CD14-positive monocyte (primary cell): ENCODE data around the gene SPTB. TPM values are rescaled to one million over a fixed set of nuclear protein-coding genes. Genes with fewer than 3 reads are reported as not detected.
A peak's percentile ranks its signal among the peaks of the same experiment; 100 is the strongest.

Experiments
- DNase-seq, 3 donors: peaks; one replicate each; pipeline ENCODE4 v3.0.0-alpha.2; 2011 to 2022
- H2AFZ ChIP-seq: 2 replicates; pipeline ENCODE4 v1.6.0; 2012; ENCODE audit warnings: mild to moderate bottlenecking, low read depth, low read length, inconsistent platforms; ENCODE audit not compliant: insufficient read depth, poor library complexity, severe bottlenecking
- H3K27ac ChIP-seq, 2 donors: 1 replicate in 1 of 2; 2 replicates in 1 of 2; pipeline ENCODE4 v1.5.1; 2012 to 2013; ENCODE audit warnings: low read length in 2 of 2, control low read depth in 1 of 2, inconsistent platforms in 1 of 2, low read depth in 1 of 2, mild to moderate bottlenecking in 1 of 2
- H3K27me3 ChIP-seq, 2 donors: one replicate each; pipeline versions ENCODE4 v1.6.0 to v1.6.1; 2011 to 2013; ENCODE audit warnings: low read length in 2 of 2; ENCODE audit not compliant: control insufficient read depth in 2 of 2, insufficient read depth in 2 of 2
- H3K36me3 ChIP-seq, 2 donors: replicated peaks in 1 of 2; 1 replicate in 1 of 2; 2 replicates in 1 of 2; pipeline versions ENCODE4 v1.5.1 to v1.6.1; 2012 to 2013; ENCODE audit warnings: low read length in 2 of 2, control low read depth in 1 of 2, inconsistent platforms in 1 of 2, mild to moderate bottlenecking in 1 of 2; ENCODE audit not compliant: insufficient read depth in 2 of 2, control insufficient read depth in 1 of 2
- H3K4me1 ChIP-seq, 2 donors: 1 replicate in 1 of 2; 2 replicates in 1 of 2; pipeline versions ENCODE4 v1.5.1 to v1.6.1; 2012 to 2013; ENCODE audit warnings: low read length in 2 of 2, control low read depth in 1 of 2, inconsistent platforms in 1 of 2, mild to moderate bottlenecking in 1 of 2, moderate library complexity in 1 of 2; ENCODE audit not compliant: insufficient read depth in 2 of 2, control insufficient read depth in 1 of 2
- H3K4me2 ChIP-seq: replicated peaks from 2 replicates; pipeline ENCODE3; 2012; ENCODE audit warnings: low read length, moderate library complexity, mild to moderate bottlenecking; ENCODE audit not compliant: poor library complexity, severe bottlenecking; ENCODE audit errors: extremely low read depth
- H3K4me3 ChIP-seq, 3 experiments: fragments of 200-600 bp in 1 of 3; sonication (generic) in 1 of 3; replicated peaks in 1 of 3; 1 replicate in 2 of 3; 2 replicates in 1 of 3; pipeline ENCODE4 v1.5.1; 2011 to 2013; ENCODE audit warnings: low read length in 3 of 3, mild to moderate bottlenecking in 3 of 3, control low read depth in 2 of 3, low read depth in 2 of 3, inconsistent platforms in 1 of 3, moderate library complexity in 1 of 3
- H3K79me2 ChIP-seq: 2 replicates; pipeline ENCODE4 v1.6.0; 2012; ENCODE audit warnings: mild to moderate bottlenecking, control low read depth, inconsistent platforms, low read length, moderate library complexity; ENCODE audit not compliant: insufficient read depth
- H3K9ac ChIP-seq: 2 replicates; pipeline ENCODE4 v1.6.0; 2017; ENCODE audit warnings: low read length, mild to moderate bottlenecking; ENCODE audit not compliant: insufficient read depth, poor library complexity, severe bottlenecking
- H3K9me3 ChIP-seq, 2 donors: replicated peaks in 1 of 2; 1 replicate in 1 of 2; 2 replicates in 1 of 2; pipeline versions ENCODE4 v1.5.1 to v1.6.1; 2012 to 2013; ENCODE audit warnings: low read length in 2 of 2, control low read depth in 1 of 2; ENCODE audit not compliant: control insufficient read depth in 1 of 2, insufficient read depth in 1 of 2
- H4K20me1 ChIP-seq: 2 replicates; pipeline ENCODE4 v1.6.0; 2012; ENCODE audit warnings: mild to moderate bottlenecking, low read length, control low read depth, moderate library complexity; ENCODE audit not compliant: insufficient read depth
- H3K27ac Mint-ChIP-seq, 7 donors: one replicate each; pipeline ENCODE4 v1.8.0; 2020; ENCODE audit warnings: mild to moderate bottlenecking in 7 of 7, mixed read lengths in 7 of 7, moderate library complexity in 6 of 7, inconsistent platforms in 2 of 7
- H3K27me3 Mint-ChIP-seq, 3 donors: one replicate each; pipeline ENCODE4 v1.8.0; 2021 to 2022; ENCODE audit warnings: low read depth in 3 of 3, mild to moderate bottlenecking in 3 of 3, mixed read lengths in 3 of 3, moderate library complexity in 3 of 3, inconsistent platforms in 1 of 3
- H3K36me3 Mint-ChIP-seq, 2 donors: one replicate each; pipeline ENCODE4 v1.8.0; 2020; ENCODE audit warnings: mixed read lengths in 2 of 2, inconsistent platforms in 1 of 2, mild to moderate bottlenecking in 1 of 2
- H3K4me1 Mint-ChIP-seq: one replicate; pipeline ENCODE4 v1.8.0; 2020; ENCODE audit warnings: mild to moderate bottlenecking, mixed read lengths
- H3K4me3 Mint-ChIP-seq, 2 donors: one replicate each; pipeline ENCODE4 v1.8.0; 2020; ENCODE audit warnings: mild to moderate bottlenecking in 2 of 2, mixed read lengths in 2 of 2, moderate library complexity in 1 of 2
- H3K9me3 Mint-ChIP-seq, 7 donors: one replicate each; pipeline ENCODE4 v1.8.0; 2020 to 2022; ENCODE audit warnings: mixed read lengths in 7 of 7, mild to moderate bottlenecking in 6 of 7, moderate library complexity in 6 of 7, inconsistent platforms in 2 of 7
- WGBS: methylation state at CpG from one replicate; pipeline ENCODE4 v1.1.5; 2013; ENCODE audit warnings: missing lambda C conversion rate; ENCODE audit not compliant: insufficient coverage; 5-methylcytosine and 5-hydroxymethylcytosine counted together
- intact Hi-C, 2 donors: fragments of 100-400 bp; cut with micrococcal nuclease; formaldehyde crosslinking; loops; one replicate each; pipeline versions ENCODE4 v1.15.0 to v1.15.1; 2023
- polyA plus RNA-seq, 3 donors: library from polyadenylated mRNA; depleted of rRNA in 1 of 3; unstranded in 2 of 3; stranded (reverse) in 1 of 3; fragments of 300-500 nt in 2 of 3; fragments of >200 nt in 1 of 3; fragmentation: Illumina TruSeq in 2 of 3; gene quantifications; 1 replicate in 2 of 3; 2 replicates in 1 of 3; pipeline ENCODE4 v1.2.3, GENCODE V29; 2012 to 2021
- TF ChIP-seq, protein P1 (sequence below): fragments of 200-600 bp; IDR thresholded peaks from one replicate; pipeline ENCODE4 v1.8.0; 2022; ENCODE audit warnings: antibody characterized with exemption, mild to moderate bottlenecking

Gene SPTB
- polyA plus RNA-seq, 3 donors: not detected

DNA sequence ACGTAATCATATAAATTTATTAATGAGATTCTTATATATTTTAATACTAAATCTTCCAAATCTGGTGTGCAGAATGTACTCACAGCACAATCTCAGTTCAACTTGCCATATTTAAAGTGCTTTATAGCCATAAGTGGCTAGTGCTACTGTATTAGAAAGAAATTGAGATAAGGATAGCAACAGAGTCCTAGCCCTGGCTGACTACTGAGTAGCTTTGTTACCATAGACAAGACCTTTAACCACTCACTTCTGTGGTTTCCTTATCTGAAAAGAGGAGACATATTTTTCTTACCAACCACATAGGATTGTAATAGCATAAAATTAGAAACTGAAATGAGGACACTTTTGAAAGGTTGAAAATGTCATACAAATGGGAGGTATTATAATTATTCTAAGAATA lies 32.6 kb upstream of the SPTB start:
- intact Hi-C loops: loop anchor here (10.0 kb wide), 3 partner anchors 73 to 257 kb away; partner anchors contain the start of genes FNTB (in 2 of the 2) and MAX (in 2 of the 2)
- no peak overlapping the region for H3K4me3 ChIP-seq
- no peak for DNase-seq
- H4K20me1 ChIP-seq: peaks cover 13% of the 10 kb centered on the region
- peaks cover 2 to 3% of the 10 kb centered on the region in 2 donors for H3K36me3 Mint-ChIP-seq
- H3K27ac ChIP-seq: no peak overlapping the region
- peaks cover 6 to 8% (median 6%) of the 10 kb centered on the region in 3 donors for H3K27me3 Mint-ChIP-seq
- peaks cover 21 to 24% of the 10 kb centered on the region in 2 donors for H3K4me1 ChIP-seq
- no peak overlapping the region for H3K27ac Mint-ChIP-seq
- no peak overlapping the region for H3K4me3 Mint-ChIP-seq
- TF ChIP-seq, protein P1, sequence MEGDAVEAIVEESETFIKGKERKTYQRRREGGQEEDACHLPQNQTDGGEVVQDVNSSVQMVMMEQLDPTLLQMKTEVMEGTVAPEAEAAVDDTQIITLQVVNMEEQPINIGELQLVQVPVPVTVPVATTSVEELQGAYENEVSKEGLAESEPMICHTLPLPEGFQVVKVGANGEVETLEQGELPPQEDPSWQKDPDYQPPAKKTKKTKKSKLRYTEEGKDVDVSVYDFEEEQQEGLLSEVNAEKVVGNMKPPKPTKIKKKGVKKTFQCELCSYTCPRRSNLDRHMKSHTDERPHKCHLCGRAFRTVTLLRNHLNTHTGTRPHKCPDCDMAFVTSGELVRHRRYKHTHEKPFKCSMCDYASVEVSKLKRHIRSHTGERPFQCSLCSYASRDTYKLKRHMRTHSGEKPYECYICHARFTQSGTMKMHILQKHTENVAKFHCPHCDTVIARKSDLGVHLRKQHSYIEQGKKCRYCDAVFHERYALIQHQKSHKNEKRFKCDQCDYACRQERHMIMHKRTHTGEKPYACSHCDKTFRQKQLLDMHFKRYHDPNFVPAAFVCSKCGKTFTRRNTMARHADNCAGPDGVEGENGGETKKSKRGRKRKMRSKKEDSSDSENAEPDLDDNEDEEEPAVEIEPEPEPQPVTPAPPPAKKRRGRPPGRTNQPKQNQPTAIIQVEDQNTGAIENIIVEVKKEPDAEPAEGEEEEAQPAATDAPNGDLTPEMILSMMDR: no peak
- H3K79me2 ChIP-seq: peaks cover 30% of the 10 kb centered on the region
- H3K27me3 ChIP-seq: peaks cover 0 to 2% of the 10 kb centered on the region in 2 donors
- WGBS: no CpG with 5 or more reads among the region's 1 CpG
- H3K36me3 ChIP-seq: no peaks in the 10 kb centered on the region
- H3K9ac ChIP-seq: no peak overlapping the region
- H3K9me3 ChIP-seq: no peaks in the 10 kb centered on the region
- peaks cover 0 to 2% (median 0%) of the 10 kb centered on the region in 7 donors for H3K9me3 Mint-ChIP-seq
- H2AFZ ChIP-seq: no peak overlapping the region
- peaks cover 22% of the 10 kb centered on the region for H3K4me1 Mint-ChIP-seq
- H3K4me2 ChIP-seq: no peak overlapping the region

DNA sequence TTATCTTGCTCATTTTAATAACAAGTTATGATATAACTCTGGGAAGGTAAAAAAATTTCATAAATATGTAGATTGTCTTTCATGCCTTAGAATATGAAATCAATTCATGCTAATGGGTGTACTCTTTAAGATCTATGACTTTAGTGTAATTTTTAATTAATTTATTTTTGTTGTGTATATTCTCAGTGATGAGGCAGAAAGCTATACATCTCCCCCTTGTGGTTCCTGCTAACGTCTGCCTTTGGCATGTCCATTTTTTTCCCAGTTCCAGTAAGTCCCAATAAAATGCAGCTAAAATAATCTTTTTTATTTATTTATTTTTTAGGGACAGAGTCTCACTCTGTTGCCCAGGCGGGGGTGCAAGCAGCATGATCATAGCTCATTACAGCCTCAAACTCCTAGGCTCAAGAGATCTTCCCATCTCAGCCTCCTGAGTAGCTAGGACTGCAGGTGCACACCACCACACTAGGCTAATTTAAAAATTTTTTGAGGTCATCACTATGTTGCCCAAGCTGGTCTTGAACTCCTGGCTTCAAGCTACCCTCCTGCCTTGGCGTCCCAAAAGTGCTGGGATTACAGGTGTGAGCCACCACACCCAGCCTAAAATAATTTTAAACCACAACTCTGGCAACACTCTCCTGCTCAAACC lies 31.3 kb upstream of the SPTB start:
- Mint-ChIP-seq H3K4me3 (no peak overlapping the region), H3K4me1 (peaks cover 22% of the 10 kb centered on the region), H3K27me3 (peaks cover 6 to 11% (median 10%) of the 10 kb centered on the region in 3 donors), H3K9me3 (peaks cover 0 to 2% (median 0%) of the 10 kb centered on the region in 7 donors), H3K36me3 (no peaks in the 10 kb centered on the region), H3K27ac (no peak overlapping the region)
- no peak overlapping the region for H2AFZ ChIP-seq
- intact Hi-C loops: loop anchor here (10.0 kb wide), 3 partner anchors 74 to 256 kb away; partner anchors contain the start of genes FNTB (in 2 of the 2) and MAX (in 2 of the 2)
- 58% methylated on average over 2 of the region's 3 CpGs for WGBS
- DNase-seq: no peak
- peaks cover 17% of the 10 kb centered on the region for H3K79me2 ChIP-seq
- H3K36me3 ChIP-seq: no peaks in the 10 kb centered on the region
- H3K9ac ChIP-seq: no peak overlapping the region
- H3K9me3 ChIP-seq: no peaks in the 10 kb centered on the region
- H3K4me3 ChIP-seq: no peak overlapping the region
- H3K27me3 ChIP-seq: peaks cover 0 to 2% of the 10 kb centered on the region in 2 donors
- peaks cover under 1% of the 10 kb centered on the region for H4K20me1 ChIP-seq
- H3K4me1 ChIP-seq: peaks cover 20 to 26% of the 10 kb centered on the region in 2 donors
- H3K4me2 ChIP-seq: no peak overlapping the region
- TF ChIP-seq, protein P1: peak; percentile 35
- no peak overlapping the region for H3K27ac ChIP-seq
